GM13976 (cell line): ENCODE results near the gene ZNF778.

Experiments
- DNase-seq: peaks from one replicate; pipeline ENCODE4 v3.0.0; 2012; ENCODE audit warnings: low spot score
- CTCF ChIP-seq: IDR thresholded peaks from 2 replicates; pipeline ENCODE4 v1.5.1; 2012; ENCODE audit warnings: borderline replicate concordance, mild to moderate bottlenecking; ENCODE audit not compliant: insufficient read depth; ENCODE audit errors: extremely low read depth, missing control alignments, control extremely low read depth
- in situ Hi-C: fragments of 300-500 bp; cut with MboI; formaldehyde crosslinking; loops from one replicate; pipeline ENCODE4 v1.12.0; 2022; ENCODE audit warnings: low sequenced_read_pairs, mixed read lengths, inconsistent platforms; ENCODE audit not compliant: unreplicated experiment

The ZNF778 gene

GRCh38 chr16:89201439-89202377 is 15.8 kb upstream of the ZNF778 start:
- TF ChIP-seq CTCF = no peak
- in situ Hi-C loops = no loop called here
- DNase-seq = peak; percentile 85

- in situ Hi-C loops = no loop called here
- no peak for DNase-seq
- TF ChIP-seq CTCF = no peak
Observed at GRCh38 chr16:89202422-89203215, 14.9 kb upstream of the ZNF778 start.

- DNase-seq = no peak
- TF ChIP-seq CTCF = no peak
- in situ Hi-C loops = no loop called here
Observed at GRCh38 chr16:89207993-89208392, 9.5 kb upstream of the ZNF778 start.

GRCh38 chr16:89209522-89210044 is 7.9 kb upstream of the ZNF778 start:
- no peak for TF ChIP-seq CTCF
- DNase-seq = no peak
- in situ Hi-C loops = no loop called here

- no peak for DNase-seq
- TF ChIP-seq CTCF = no peak
- in situ Hi-C loops = no loop called here
Observed at GRCh38 chr16:89210165-89210903, 7.2 kb upstream of the ZNF778 start.
